Lower leg skin (tissue), 4 donors: Measurements from ENCODE around the gene LDB2. TPM values are rescaled to one million over a fixed set of nuclear protein-coding genes. Genes with fewer than 3 reads are reported as not detected.

Experiments used
- DNase-seq, 2 donors: peaks; one replicate each; pipeline ENCODE4 v3.0.0-alpha.2; 2019; ENCODE audit warnings: low spot score in 2 of 2
- H3K4me3 ChIP-seq: fragments of 200-600 bp; sonication (generic); 2 replicates; pipeline ENCODE4 v1.5.1; 2017; ENCODE audit warnings: mild to moderate bottlenecking, low read depth; ENCODE audit not compliant: poor library complexity, severe bottlenecking
- POLR2A ChIP-seq, 2 donors: fragments of 450-650 bp; IDR thresholded peaks; one replicate each; pipeline ENCODE4 v1.6.1; 2016 to 2017; ENCODE audit warnings: antibody characterized with exemption in 2 of 2, mild to moderate bottlenecking in 1 of 2, moderate library complexity in 1 of 2
- WGBS, 2 donors: methylation state at CpG; one replicate each; pipeline ENCODE4 v1.1.5; 2018; 5-methylcytosine and 5-hydroxymethylcytosine counted together
- intact Hi-C: fragments of 100-400 bp; cut with DNase I; formaldehyde crosslinking; loops from one replicate; pipeline ENCODE4 v1.15.0; 2023; ENCODE audit warnings: low total_unique reads
- total RNA-seq, 4 donors: library from RNA; depleted of rRNA; stranded (reverse); fragments of >200 nt; gene quantifications; one replicate each; pipeline ENCODE4 v1.1.0, GENCODE V29; 2016
- TF ChIP-seq, protein P1 (sequence below), 3 donors: fragments of 450-650 bp; IDR thresholded peaks; one replicate each; pipeline ENCODE4 v1.5.1; 2016; ENCODE audit warnings: antibody characterized with exemption in 3 of 3, mild to moderate bottlenecking in 3 of 3, moderate library complexity in 2 of 3

Gene LDB2
- 10 to 100 TPM in 1 of 4 donors, 1 to 10 TPM in 3; 5.4 to 14.0 (median 7.8) TPM for total RNA-seq

- H3K4me3 ChIP-seq, result peak within 1 kb of the TSS; percentile 20
- TF ChIP-seq, protein P1, sequence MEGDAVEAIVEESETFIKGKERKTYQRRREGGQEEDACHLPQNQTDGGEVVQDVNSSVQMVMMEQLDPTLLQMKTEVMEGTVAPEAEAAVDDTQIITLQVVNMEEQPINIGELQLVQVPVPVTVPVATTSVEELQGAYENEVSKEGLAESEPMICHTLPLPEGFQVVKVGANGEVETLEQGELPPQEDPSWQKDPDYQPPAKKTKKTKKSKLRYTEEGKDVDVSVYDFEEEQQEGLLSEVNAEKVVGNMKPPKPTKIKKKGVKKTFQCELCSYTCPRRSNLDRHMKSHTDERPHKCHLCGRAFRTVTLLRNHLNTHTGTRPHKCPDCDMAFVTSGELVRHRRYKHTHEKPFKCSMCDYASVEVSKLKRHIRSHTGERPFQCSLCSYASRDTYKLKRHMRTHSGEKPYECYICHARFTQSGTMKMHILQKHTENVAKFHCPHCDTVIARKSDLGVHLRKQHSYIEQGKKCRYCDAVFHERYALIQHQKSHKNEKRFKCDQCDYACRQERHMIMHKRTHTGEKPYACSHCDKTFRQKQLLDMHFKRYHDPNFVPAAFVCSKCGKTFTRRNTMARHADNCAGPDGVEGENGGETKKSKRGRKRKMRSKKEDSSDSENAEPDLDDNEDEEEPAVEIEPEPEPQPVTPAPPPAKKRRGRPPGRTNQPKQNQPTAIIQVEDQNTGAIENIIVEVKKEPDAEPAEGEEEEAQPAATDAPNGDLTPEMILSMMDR (IDR thresholded peaks at IDR 0.05), result no peak
- TF ChIP-seq POLR2A (IDR thresholded peaks at IDR 0.05), result no peak
- intact Hi-C loops, result no loop called here
- peak; percentile 29 to 90 for DNase-seq
- WGBS, 2 donors, result 6 to 7% methylated on average over 17 to 18 of the region's 18 CpGs
Observed at GRCh38 chr4:16897991-16898827, at the start of gene LDB2. Gene LDB2 (minus strand): TSS chr4:16898645.

DNA sequence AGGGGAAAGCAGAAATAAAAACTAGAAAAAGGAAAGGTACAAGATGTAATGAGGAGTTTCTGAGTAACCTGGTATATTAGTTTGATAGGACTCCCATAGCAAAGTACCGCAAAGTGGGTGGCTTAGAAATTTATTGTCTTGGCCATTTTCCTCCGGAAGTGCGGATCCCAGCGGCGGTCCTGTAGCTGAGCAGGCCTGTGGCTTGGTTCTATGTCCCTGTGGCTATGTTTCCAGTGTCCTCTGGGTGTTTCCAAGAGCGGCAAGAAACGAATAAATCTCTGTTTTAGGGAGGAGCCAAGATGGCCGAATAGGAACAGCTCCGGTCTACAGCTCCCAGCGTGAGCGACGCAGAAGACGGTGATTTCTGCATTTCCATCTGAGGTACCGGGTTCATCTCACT, 44.0 kb upstream of the LDB2 start:
- H3K4me3 ChIP-seq, result no peak overlapping the region
- 89 to 96% methylated on average over 13 of the region's 14 CpGs for whole genome bisulfite sequencing, 2 donors
- DNase-seq, result no peak
- TF ChIP-seq, protein P1 (IDR thresholded peaks at IDR 0.05), result no peak
- TF ChIP-seq POLR2A (IDR thresholded peaks at IDR 0.05), result no peak
- intact Hi-C loops, result no loop called here

DNA sequence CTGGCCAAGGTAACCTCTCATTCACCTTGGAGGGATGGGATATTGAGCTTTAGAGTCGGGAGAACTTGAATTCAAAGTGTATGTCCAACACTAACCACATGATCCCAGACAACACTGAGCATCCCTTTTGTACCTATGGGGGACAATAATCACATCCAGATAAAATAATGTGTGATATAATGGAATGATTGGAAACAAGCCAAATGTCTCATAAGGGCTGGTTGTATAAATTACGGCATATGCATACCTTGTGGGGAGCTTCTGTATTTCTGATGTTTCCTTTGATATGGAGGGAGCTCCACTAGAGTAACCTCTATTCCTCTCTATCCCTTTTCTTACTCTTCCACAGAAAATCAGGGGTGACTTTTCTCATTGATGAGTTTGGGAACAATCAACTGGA, 40.7 kb upstream of the LDB2 start:
- TF ChIP-seq, protein P1 (IDR thresholded peaks at IDR 0.05), result no peak
- no peak for TF ChIP-seq POLR2A (IDR thresholded peaks at IDR 0.05)
- H3K4me3 ChIP-seq, result no peak overlapping the region
- 67 to 69% methylated on average over 2 of the region's 2 CpGs for WGBS, 2 donors
- intact Hi-C loops, result no loop called here
- no peak for DNase-seq

GRCh38 chr4:16938512-16939040, 40.1 kb upstream of the LDB2 start:
- WGBS, 2 donors, result 64 to 66% methylated on average over 6 of the region's 6 CpGs
- TF ChIP-seq, protein P1 (IDR thresholded peaks at IDR 0.05), result no peak
- no peak for TF ChIP-seq POLR2A (IDR thresholded peaks at IDR 0.05)
- intact Hi-C loops, result no loop called here
- DNase-seq, result no peak
- no peak overlapping the region for H3K4me3 ChIP-seq

DNA sequence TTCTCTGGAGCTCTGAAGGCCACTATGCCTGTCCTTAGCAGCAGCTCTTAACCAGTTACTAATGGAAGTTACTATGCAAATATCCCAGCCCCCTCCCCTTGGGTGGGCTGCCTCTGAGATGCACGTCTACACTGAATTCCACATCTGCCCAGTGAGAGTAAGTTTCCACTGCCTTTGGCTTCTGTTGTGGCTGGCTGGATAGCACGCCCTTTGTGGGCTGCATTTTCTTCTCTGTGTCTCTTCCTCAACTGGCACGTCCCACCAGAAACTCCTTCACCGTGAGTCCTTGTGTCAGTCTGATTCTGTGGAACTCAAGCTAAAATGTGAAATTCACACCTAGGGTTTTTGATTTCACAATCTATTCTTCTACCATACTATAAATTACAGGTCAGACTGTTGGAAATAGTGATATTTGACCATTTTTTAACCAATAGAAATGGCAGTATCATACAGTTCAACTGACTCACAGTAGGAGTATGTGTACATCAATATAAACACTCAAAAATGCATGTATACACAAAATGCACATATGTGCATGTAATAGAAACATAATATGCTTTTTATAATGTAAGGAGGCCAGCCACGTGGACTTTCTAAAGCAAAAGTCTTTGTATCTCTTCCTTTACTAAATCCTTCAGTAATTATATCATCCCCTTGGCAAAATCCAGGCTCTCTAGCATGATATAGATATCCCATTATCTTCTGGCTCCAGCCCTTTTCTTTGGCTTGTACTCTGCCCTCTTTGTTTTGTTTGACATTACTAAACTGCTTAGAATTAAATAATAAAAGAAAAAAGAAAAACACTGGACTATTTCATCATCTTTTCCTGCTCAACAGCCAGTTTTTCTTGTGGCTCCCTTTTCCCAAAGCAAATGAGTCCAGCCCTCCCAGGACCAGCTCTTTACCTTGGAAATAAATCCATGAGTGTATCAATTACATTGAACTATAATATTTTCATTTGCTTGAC, 33.2 kb upstream of the LDB2 start:
- TF ChIP-seq, protein P1 (IDR thresholded peaks at IDR 0.05), result no peak
- TF ChIP-seq POLR2A (IDR thresholded peaks at IDR 0.05), result no peak
- 66 to 69% methylated on average over 5 of the region's 5 CpGs for WGBS, 2 donors
- no peak overlapping the region for H3K4me3 ChIP-seq
- no peak for DNase-seq
- intact Hi-C loops, result no loop called here
